Erythroblast (primary cell): ENCODE results near the gene PTPRN2.

ENCODE experiments used
- GATA1 ChIP-seq: IDR thresholded peaks from 2 replicates; pipeline ENCODE4 v1.6.1; 2011; ENCODE audit warnings: low read depth, mild to moderate bottlenecking, control low read depth, low read length, moderate library complexity
- POLR2A ChIP-seq: IDR thresholded peaks from 2 replicates; pipeline ENCODE4 v1.6.1; 2011; ENCODE audit warnings: mild to moderate bottlenecking, low read length

- TF ChIP-seq POLR2A (no peak), GATA1 (no peak)
Observed at GRCh38 chr7:158141221-158141582, 446.4 kb downstream of the PTPRN2 start.
